GM21576 (cell line): Measurements from ENCODE around the gene NT5DC3.
"Not testable (repeated sequence)": the region's sequence is repeated elsewhere in the genome, so short reads cannot be mapped to it uniquely, and the experiment has no call there.

Source experiments
- ATAC-seq: cut with Tn5 transposase; IDR thresholded peaks from one replicate; pipeline ENCODE4 v1.9.1; 2021; ENCODE audit warnings: mild to moderate bottlenecking, moderate library complexity; ENCODE audit not compliant: unreplicated experiment

NT5DC3 gene

DNA sequence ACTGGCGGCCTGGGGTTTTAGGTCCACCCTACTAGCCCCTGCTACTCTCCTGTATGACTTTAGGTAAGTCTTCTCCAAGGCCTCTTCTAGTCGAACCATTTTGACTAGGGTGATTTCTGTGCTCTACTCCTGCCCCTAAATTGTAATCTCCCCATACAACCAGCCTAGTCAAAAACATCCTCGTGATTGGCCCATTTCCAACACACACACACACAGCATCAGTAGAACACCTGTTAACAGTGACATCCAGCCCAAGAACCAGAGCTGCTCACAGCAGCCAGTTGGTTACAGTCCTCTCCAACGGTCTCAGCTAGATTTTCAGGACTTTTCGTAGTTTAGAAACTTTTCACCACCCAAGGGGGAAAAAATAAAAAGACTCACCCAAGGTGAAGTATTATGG is 30.9 kb downstream of the NT5DC3 start:
- ATAC-seq = no peak

DNA sequence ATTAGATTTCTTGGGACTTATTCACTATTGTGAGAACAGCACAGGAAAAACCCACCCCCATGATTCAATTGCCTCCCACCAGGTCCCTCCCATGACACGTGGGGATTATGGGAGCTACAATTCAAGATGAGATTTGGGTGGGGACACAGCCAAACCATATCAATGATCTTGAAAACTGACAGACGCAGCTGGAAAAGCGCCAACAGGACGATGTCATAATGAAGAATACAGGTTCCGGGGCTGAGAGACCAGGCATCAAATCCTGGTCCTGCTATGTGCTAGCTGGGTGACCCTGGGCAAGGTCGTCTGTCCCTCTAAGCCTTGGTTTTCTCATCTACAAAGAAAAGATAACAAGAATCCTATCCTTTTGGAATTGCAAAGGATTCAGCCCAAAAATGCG is 31.4 kb downstream of the NT5DC3 start:
- ATAC-seq = not testable (repeated sequence)

DNA sequence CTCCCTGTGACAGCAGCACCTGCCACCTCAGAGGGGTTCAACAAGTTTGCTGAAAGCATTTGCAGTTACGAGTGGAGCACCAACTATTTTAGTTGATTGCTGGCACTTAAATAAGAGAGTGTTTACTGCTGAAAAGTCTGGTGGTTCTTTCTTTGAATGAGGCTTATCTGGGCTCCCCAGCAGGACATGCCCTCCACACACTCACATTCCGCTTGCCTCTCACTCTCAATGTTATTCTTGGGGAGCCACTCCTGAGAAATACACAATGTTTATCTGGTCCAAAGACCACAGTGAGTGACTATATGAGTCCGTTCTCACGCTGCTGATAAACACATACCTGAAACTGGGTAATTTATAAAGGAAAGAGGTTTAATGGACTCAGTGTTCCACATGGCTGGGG is 31.9 kb downstream of the NT5DC3 start:
- ATAC-seq = no peak

DNA sequence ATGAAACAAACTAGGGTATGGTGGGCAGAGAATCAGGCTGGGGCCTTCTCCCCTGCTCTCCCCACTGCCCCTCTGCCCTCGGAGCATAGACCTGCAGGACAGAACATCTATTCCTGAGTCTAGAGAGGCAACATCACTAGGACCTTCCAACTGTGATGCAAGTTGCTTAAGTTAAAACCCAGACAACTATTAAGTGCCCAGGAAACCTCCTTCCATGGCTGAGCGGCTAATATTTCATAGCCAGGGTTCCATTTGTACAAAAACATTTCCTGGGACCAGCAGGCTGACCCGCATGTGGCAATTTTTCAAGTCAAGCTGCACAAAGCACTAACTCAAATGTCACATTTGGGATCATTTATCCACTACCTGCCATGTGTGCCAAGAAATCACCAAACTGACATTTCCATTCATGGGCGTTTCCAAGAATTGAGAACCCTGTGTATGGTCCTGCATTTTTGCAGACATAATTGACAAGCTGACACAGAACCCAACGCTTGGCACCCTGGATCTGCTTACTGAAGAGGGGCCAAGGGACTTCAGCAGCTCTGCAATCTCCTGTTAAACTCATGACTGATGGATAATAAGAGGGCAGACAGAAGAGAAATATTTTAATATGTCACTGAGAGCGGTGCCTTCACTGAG is 32.7 kb downstream of the NT5DC3 start:
- no peak for ATAC-seq

DNA sequence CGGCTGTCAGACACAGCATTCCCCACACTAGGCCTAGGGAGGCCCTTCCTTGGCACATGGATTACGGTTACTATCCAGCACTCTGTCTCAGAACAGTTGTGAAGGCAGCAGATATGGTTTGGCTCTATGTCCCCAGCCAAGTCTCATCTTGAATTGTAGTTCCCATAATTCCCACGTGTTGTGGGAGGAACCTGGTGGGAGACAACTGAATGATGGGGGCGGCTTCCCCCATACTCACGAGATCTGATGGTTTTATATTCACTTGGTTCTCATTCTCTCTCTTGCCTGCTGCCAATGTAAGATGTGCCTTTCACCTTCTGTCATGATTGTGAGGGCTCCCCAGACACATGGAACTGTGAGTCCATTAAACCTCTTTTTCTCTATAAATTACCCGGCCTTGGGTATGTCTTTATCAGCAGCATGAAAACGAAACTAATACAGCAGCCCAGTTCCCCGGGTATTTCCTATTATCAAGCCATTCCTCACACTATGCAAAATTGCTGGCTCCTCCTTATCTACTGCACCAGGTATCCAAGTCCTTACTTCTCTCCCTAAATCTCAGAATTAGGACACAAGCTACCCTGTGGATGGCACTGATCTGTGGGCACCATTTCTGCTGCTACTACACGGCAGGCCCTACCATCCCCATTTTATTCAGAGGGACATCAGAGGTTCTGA is 33.3 kb downstream of the NT5DC3 start:
- ATAC-seq = no peak

DNA sequence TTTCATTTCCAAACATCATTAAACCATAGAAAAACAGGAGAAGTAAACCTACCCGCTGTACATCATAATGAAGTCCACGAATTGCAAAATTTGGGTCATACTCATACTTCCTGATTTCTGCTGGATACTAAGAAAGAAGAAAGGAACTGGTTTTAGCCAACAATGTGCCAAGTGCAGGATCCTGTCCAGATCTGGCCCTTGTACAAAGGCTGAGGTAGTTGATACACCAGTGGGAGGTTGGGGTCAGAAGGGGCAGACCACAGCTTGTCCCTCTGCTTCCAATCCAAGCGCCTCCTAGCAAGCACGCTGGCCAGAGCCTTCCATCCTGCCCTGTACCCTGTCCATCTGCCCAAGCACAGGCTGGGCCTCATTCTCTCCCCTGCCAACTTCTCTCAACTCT is 34.2 kb downstream of the NT5DC3 start:
- no peak for ATAC-seq

DNA sequence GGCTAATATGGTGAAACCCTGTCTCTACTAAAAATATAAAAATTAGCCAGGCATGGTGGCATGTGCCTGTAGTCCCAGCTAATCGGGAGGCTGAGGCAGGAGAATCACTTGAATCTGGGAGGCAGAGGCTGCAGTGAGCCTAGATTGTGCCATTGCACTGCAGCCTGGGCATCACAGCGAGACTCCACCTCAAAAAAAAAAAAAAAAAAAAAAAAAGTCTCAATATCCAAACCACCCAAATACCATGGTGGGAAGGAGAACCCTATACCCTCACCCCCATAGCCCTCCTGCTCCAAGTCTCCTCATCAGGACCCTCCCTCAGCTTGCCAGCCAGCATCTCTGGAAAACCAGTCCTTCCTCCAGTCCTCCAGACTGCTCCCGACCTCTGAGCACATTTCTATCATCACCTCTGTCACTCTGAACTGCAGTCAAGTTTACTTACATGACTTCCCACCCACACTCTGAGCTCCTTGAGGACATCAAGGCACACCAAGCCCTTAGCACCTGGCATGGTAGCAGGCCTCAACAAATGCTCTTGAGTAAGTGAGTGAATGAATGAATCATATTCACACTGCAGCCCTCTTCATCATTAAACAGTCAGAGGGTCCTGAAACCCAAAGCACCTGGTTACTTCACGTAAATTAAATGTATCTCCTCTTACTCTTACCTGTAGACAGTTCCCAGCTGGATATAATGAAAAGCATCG is 35.2 kb downstream of the NT5DC3 start:
- no peak for ATAC-seq

DNA sequence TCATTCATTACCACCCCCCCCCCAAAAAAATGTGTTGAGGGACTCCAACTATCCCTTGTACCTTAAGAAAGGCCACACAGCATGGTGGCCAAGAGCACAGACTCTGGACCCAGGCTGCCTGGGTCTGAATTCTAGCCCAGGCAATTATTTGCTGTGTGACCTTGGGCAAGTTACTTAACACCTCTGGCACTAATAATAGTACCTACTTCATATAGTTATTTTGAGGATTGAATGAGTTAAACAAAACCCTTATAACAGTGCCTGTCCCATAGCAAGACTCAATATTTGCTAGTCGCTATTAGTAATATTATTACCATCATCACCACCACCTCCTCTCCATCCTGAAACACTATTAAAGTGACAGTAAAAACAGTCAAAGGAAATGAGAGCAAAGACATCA is 37.2 kb downstream of the NT5DC3 start:
- ATAC-seq = no peak

DNA sequence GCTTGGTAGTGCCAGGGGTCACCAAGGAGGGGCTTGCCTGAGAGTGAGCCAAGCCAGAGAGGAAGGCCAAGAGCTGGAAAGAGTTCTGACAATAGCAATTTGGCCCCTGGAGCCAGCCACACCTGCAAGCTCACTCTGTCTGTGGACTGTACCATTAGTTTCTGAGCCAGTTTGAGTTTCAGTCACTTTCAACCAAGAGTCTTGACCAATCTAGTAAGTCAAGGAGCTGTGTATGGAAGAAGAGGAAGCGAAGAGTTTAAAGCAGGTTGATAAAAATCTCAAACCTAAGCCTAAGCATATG is 38.5 kb downstream of the NT5DC3 start:
- no peak for ATAC-seq

DNA sequence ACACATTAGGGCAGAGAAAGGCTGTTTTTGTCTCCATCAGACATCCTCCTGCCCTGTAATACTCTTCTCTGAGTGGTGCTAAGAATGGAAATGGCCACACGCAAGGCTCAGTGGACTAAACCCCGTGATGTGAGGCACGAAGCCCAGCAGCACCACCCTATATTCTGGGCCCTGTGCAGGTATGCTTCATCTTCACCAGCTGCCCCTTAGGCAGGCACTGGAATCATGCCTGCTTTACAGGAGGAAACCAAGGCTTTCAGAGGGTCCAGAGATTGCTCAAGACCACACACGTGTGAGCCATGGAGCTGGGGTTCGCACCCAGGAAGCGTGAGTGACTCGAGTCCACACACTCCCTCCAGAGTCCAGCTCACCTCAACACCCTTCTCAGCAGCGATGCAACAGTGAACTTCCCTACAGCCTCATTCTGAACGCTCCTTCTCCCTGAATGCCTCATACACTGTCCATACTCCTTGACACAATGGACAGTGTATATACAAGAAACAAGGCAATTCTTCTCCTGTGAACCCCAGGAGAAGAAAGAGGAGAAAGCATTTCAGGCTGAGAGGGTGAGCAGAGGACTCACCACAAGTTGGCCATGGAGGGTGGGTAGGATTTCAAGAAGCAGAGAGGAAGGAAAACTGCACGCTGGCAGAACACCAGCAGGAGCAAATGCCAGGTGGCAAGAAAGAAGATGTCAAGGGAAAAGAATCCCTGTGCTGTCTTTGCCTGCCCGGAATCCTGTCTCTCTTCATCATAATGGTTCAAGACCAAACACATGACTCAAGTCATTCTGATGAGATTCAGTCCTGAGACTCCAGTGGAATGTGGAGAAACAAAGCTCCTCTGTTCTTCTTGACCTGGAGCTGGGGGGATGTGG is 39.1 kb downstream of the NT5DC3 start:
- no peak for ATAC-seq

DNA sequence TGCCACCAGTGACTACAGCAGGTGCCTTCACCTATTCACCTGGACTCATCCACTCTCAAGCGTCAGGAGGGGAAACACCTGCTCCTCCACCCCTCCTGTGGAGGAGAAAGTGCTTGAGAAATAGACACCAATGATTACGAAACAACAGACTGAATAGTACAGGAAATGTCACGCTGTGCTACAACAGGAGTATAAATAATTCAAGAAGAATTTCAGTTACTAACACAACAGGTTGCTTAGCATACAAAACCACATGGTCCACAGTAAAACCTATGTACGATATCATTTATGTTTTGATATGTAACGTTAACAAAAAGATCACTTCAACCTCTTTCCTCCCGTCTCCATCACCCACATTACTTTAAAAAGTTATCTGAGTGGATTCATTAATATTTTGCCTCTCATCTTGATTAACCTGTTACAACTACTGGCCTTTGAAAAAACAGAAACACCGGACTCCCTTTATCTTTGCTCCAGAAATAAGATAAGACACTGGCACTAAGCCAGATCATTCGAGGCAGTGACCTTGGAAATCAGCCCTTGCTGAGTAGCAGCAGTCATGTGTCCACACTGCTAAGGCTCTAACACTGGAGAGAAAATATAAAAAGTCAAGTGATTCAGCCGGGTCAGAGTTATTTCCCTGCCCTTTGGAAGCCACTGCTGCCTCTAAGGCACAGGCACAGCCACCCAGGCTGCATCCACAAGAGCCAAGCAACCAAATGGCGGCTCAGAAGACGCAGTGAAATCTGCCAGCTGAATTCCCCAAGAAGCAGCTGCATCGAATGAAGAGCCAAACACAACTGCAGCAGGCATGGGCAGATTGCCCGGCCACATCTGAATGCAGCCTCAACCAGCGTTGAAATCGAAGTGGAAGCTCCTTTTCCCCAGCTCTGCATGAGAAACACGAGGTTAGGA is 40.9 kb downstream of the NT5DC3 start:
- no peak for ATAC-seq

DNA sequence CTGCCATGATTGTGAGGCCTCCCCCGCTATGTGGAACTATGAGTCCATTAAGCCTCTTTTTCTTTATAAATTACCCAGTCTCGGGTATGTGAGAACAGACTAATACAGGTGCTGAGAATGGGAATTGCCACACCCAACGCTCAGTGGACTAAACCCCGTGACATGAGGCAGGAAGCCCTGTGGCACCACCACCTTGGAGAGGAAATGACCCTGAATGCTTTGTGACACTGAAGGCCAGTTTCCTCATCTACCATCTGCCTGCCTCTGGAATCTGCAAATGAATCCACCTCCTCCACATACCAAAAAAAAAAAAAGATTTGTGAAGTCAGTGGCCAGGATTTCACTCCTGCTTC is 41.6 kb downstream of the NT5DC3 start:
- no peak for ATAC-seq

DNA sequence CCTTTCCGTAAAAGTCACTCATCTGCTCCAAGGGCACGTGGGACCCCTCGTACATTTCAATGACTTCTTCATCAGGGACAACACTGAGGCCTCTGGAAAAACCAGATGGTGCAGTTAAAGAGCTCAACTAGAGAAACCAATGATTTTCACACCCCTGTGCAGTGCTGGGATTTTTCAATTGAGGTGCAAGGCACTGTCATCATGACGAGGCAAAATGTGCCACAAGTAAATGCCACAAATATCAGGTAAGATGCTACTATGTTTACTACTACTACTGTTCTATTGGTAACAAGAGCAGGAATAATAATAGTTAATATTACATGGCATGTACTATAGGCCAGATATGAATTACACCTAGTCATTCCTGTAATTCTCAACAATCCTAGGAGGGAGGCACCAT is 42.4 kb downstream of the NT5DC3 start:
- no peak for ATAC-seq

DNA sequence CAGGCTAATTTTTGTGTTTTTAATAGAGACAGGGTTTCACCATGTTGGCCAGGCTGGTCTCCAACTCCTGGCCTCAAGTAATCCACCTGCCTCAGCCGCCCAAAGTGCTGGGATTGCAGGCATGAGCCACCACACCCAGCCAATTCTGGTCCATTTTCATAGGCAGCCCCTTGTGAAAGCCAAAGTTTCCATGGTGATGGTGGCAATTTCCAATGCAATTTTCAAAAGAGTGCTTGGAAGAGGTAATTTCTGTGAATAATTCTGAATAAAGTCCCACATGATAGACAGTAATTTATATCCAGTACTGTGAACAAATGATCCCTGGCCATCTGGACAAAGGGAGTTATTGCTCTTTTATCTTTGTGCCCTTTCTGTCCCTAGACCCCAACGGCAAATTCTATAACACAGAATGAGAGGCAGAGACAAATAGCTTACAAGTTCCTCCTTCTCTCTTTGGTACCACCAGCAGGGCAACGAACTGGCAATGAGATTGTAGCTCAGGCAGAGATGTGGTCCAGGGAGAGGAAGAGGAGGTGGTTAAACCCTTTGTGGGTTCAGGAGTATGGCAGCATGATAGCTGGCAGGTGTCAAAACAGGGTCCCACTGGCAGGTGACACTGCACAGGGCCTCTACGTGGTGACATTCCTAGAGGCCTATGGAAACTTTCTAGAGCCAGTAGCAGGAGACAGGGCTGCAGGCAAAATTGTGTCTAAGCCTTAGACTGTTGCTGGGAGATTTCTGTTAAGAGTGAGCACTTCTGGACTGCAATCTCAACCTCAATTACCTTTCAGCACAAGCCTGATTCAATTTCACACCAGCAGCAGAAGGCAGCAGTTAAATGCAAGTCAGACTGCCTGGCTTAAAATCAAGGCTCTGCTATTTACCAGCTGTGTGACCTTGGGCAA is 46.5 kb downstream of the NT5DC3 start:
- no peak for ATAC-seq

DNA sequence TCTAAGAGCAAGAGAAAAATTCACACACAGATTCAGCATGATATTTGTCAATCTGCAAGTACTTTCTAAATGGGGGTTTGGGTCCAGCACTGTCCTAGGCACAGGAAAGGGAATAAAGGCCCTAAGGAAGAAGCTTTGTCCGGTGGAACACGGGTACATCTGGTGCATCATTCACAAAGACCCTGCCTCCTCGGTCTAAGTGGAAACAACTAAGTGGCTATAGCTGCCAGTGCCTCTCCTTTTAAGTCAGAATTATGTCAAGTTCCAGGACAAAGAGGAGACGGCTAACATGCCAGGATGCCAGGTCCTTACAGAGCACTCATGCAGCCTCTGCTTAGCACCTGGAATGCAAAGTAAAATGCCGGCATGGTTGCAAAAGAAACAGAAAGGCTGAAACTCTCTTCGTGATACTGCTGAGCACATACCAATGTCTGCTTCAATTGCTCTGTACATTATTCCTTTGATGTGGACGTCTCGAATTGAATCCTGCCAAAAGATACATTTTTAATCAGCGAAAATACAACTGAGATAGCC is 47.5 kb downstream of the NT5DC3 start:
- ATAC-seq = no peak

DNA sequence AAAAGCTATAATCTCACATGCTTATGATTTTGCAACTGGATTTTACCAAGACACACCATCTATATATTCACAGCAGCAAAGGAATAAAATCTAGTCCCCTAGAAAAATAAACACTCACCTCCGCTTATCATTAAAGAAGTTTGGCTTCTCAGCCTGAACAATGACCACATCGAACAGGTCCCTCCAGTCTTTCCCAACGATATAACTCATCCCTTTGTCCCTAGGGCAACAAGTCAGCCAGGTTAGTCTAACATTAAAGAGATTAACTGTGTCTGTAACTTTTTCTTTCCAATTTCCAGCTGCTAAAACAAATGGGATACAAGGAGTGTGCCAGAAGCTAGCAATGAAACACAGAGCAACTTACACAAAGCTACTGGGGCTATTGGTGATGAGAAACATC is 48.0 kb downstream of the NT5DC3 start:
- no peak for ATAC-seq

DNA sequence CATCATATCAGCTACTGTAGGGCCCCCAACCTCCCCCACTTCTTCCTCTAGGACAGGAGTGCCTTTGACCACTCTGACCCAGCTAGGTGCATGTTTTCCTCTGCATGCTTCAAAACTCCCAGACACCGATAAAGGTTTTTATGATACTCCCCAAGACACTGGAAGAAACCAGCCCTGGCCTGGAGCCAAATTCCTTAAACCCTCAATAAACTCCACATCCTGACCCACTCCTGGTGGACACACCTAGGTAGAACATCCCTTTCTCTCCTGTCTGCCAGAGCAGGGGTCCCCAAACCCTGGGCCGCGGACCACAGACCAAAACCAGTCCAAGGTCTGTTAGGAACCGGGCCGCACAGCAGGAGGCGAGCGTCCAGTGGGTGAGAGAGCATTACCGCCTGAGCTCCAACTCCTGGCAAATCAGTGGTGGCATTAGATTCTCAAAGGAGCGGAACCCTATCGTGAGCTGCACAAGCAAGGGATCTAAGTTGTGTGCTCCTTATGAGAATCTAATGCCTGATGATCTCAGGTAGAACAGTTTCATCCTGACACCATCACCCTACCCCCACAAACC is 49.6 kb downstream of the NT5DC3 start:
- ATAC-seq = no peak

DNA sequence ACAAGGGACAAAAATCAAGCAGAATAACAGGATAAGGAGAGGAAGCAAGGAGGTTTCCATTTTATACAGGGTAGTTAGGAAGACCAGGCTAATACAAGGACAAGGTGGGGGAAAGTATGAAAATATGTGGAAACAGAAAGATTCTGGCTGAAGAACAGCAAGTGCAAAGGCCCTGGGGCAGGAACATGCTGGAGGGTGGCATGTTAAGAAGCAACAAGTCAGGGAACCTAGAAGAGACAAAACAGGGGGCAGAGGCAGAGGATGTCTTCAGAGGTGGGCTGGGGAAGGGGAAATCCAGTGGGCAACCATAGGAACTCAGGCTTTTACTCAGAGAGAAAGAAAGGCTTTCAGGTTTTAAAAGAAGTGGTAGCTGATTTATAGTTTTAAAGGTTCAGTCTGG is 54.8 kb downstream of the NT5DC3 start:
- no peak for ATAC-seq
